ENCODE results near the gene C10orf53. TPM values are rescaled to one million over a fixed set of nuclear protein-coding genes. Genes with fewer than 3 reads are reported as not detected.
"Not testable (repeated sequence)": the region's sequence is repeated elsewhere in the genome, so short reads cannot be mapped to it uniquely, and the experiment has no call there.

C10orf53 gene
- total RNA-seq, 2 experiments from 2014 or later: not detected

DNA sequence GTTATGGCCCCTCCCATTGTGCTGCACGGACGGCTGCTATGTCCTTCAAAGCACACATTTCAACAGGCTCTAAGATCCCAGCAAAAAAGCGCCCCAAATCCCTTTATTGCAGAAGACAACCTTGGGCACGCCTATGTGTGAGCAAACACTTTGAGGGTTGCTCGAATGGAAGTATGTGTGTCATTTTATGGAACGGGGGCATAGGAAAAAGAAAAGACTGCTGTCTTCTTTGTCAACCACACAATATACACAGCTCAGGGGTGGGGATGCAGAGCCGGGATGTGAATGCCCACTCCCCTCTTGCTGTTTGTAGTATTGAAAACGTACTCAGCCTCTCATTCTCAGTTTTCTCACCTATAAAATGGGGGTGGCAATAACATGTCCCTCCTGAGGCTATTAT lies 32.0 kb downstream of the C10orf53 start:
- no peaks in the 10 kb centered on the region for H3K27me3 ChIP-seq (ENCODE audit: control insufficient read depth in 1 of 2, insufficient read depth in 2 of 2, low read length in 2 of 2)
- Mint-ChIP-seq H3K27me3 (peaks cover 25% of the 10 kb centered on the region), H3K4me1 (ENCODE audit: low read depth) (no peaks in the 10 kb centered on the region), H3K27ac (no peak overlapping the region), H3K36me3 (ENCODE audit: low read depth) (no peaks in the 10 kb centered on the region), H3K4me3 (no peak overlapping the region), H3K9me3 (no peaks in the 10 kb centered on the region)
- ChIA-PET POLR2A (no interaction called here), CTCF (no interaction called here)
- no peak overlapping the region for H3K27ac ChIP-seq (ENCODE audit: low read depth in 1 of 2, low read length in 2 of 2)
- no peaks in the 10 kb centered on the region for H3K4me1 ChIP-seq (ENCODE audit: insufficient read depth, low read length)
- intact Hi-C loops (cut with DNase I, micrococcal nuclease): no loop called here
- no peaks in the 10 kb centered on the region for H3K36me3 ChIP-seq (ENCODE audit: insufficient read depth, low read length)
- H3K9me3 ChIP-seq (ENCODE audit: control insufficient read depth in 1 of 2, insufficient read depth in 1 of 2, low read length in 2 of 2): peaks cover 0 to 4% of the 10 kb centered on the region in 2 experiments
- DNase-seq: no peak
- ATAC-seq (ENCODE audit: poor library complexity): no peak
- no peak overlapping the region for H3K4me3 ChIP-seq (ENCODE audit: low read length)
- TF ChIP-seq CTCF (IDR thresholded peaks at IDR 0.05): no peak

GRCh38 chr10:49713266-49713665 lies 33.8 kb downstream of the C10orf53 start:
- ChIA-PET POLR2A (no interaction called here), CTCF (no interaction called here)
- Histone ChIP-seq H3K36me3 (ENCODE audit: insufficient read depth, low read length) (no peaks in the 10 kb centered on the region), H3K4me3 (ENCODE audit: low read length) (no peak overlapping the region), H3K27ac (ENCODE audit: low read depth in 1 of 2, low read length in 2 of 2) (no peak overlapping the region), H3K27me3 (ENCODE audit: control insufficient read depth in 1 of 2, insufficient read depth in 2 of 2, low read length in 2 of 2) (no peaks in the 10 kb centered on the region), H3K9me3 (ENCODE audit: control insufficient read depth in 1 of 2, insufficient read depth in 1 of 2, low read length in 2 of 2) (peaks cover 0 to 4% of the 10 kb centered on the region in 2 experiments), H3K4me1 (ENCODE audit: insufficient read depth, low read length) (no peaks in the 10 kb centered on the region)
- Mint-ChIP-seq H3K4me1 (ENCODE audit: low read depth) (no peaks in the 10 kb centered on the region), H3K27me3 (peaks cover 29% of the 10 kb centered on the region), H3K27ac (no peak overlapping the region), H3K4me3 (no peak overlapping the region), H3K9me3 (no peaks in the 10 kb centered on the region), H3K36me3 (ENCODE audit: low read depth) (no peaks in the 10 kb centered on the region)
- intact Hi-C loops (cut with DNase I, micrococcal nuclease): no loop called here
- no peak for TF ChIP-seq CTCF (IDR thresholded peaks at IDR 0.05)
- DNase-seq: no peak
- no peak for ATAC-seq (ENCODE audit: poor library complexity)

DNA sequence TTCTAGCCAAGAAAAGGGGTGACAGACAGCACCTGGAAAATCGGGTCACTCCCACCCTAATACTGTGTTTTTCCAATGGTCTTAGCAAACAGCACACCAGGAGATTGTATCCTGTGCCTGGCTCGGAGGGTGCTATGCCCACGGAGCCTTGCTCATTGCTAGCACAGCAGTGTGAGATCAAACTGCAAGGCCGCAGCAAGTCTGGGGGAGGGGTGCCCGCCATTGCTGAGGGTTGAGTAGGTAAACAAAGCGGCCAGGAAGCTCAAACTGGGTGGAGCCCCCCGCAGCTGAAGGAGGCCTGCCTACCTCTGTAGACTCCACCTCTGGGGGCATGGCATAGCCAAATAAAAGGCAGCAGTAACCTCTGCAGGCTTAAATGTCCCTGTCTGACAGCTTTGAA lies 35.7 kb downstream of the C10orf53 start:
- peaks cover 21% of the 10 kb centered on the region for H3K27me3 Mint-ChIP-seq
- H3K4me3 ChIP-seq (ENCODE audit: low read length); H3K9me3 Mint-ChIP-seq; ATAC-seq (ENCODE audit: poor library complexity); H3K27ac Mint-ChIP-seq; H3K36me3 ChIP-seq (ENCODE audit: insufficient read depth, low read length); intact Hi-C loops (cut with DNase I, micrococcal nuclease); H3K9me3 ChIP-seq (ENCODE audit: control insufficient read depth in 1 of 2, insufficient read depth in 1 of 2, low read length in 2 of 2); H3K27ac ChIP-seq (ENCODE audit: low read depth in 1 of 2, low read length in 2 of 2); H3K4me1 ChIP-seq (ENCODE audit: insufficient read depth, low read length); H3K4me1 Mint-ChIP-seq (ENCODE audit: low read depth); H3K27me3 ChIP-seq (ENCODE audit: control insufficient read depth in 1 of 2, insufficient read depth in 2 of 2, low read length in 2 of 2); H3K4me3 Mint-ChIP-seq; H3K36me3 Mint-ChIP-seq (ENCODE audit: low read depth); CTCF ChIA-PET; DNase-seq; POLR2A ChIA-PET: not testable (repeated sequence)

- no peak overlapping the region for H3K4me3 Mint-ChIP-seq
Observed at GRCh38 chr10:49726593-49726992, 47.1 kb downstream of the C10orf53 start.

More at GRCh38 chr10:49726593-49726992, 47.1 kb downstream of the C10orf53 start:
- peaks cover 8% of the 10 kb centered on the region for H3K9me3 Mint-ChIP-seq
- intact Hi-C loops (cut with DNase I, micrococcal nuclease): no loop called here
- DNase-seq: no peak
- no peaks in the 10 kb centered on the region for H3K27me3 ChIP-seq (ENCODE audit: control insufficient read depth in 1 of 2, insufficient read depth in 2 of 2, low read length in 2 of 2)
- no peaks in the 10 kb centered on the region for H3K27me3 Mint-ChIP-seq
- peaks cover 5 to 13% of the 10 kb centered on the region in 2 experiments for H3K9me3 ChIP-seq (ENCODE audit: control insufficient read depth in 1 of 2, insufficient read depth in 1 of 2, low read length in 2 of 2)
- H3K36me3 Mint-ChIP-seq (ENCODE audit: low read depth): no peaks in the 10 kb centered on the region
- no peak for TF ChIP-seq CTCF (IDR thresholded peaks at IDR 0.05)
- CTCF ChIA-PET: no interaction called here
- no peak overlapping the region for H3K27ac Mint-ChIP-seq
- POLR2A ChIA-PET: no interaction called here
- ATAC-seq (ENCODE audit: poor library complexity): no peak
- no peaks in the 10 kb centered on the region for H3K36me3 ChIP-seq (ENCODE audit: insufficient read depth, low read length)
- H3K4me3 ChIP-seq (ENCODE audit: low read length): no peak overlapping the region
- H3K4me1 ChIP-seq (ENCODE audit: insufficient read depth, low read length): no peaks in the 10 kb centered on the region
- no peaks in the 10 kb centered on the region for H3K4me1 Mint-ChIP-seq (ENCODE audit: low read depth)
- H3K27ac ChIP-seq (ENCODE audit: low read depth in 1 of 2, low read length in 2 of 2): no peak overlapping the region
